NCI-H146 treated with DMSO at 0.1 percent for 48 hours (cell line): ENCODE results near the gene PLCXD3.

ENCODE experiments used
- DNase-seq: peaks from one replicate; lab custom pipeline; 2025; ENCODE audit not compliant: unreplicated experiment; lab: John Stamatoyannopoulos, UW

Gene PLCXD3, protein sequence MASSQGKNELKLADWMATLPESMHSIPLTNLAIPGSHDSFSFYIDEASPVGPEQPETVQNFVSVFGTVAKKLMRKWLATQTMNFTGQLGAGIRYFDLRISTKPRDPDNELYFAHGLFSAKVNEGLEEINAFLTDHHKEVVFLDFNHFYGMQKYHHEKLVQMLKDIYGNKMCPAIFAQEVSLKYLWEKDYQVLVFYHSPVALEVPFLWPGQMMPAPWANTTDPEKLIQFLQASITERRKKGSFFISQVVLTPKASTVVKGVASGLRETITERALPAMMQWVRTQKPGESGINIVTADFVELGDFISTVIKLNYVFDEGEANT

DNA sequence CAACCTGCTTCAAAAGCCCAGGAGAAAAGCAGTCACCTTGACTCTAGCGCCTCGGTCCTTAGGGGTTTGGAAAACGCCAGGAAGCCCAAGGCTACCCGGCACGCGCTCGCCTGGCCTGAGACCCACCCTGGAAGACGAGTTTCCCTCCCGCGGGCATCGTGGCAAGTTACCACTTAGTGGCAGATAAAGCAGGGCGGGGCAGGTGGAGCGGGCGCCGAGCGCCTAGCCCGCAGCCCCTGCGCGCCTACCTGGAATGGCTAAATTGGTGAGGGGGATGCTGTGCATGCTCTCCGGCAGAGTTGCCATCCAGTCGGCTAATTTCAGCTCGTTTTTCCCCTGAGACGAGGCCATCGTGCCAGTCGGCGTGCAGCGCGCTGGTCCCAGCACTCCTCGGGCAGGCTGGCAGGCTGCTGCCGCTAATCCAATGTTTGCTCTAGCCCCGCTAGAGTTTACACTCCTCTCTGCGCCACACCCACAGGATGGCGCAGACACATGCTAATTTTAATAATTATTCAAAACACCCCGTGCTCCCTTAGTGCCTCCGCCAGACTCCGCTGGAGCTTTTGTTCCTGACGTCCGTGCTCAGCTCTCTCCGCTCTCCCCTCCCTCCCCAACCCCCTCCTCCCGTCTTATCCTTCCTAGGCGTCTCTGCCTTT lies at the start of gene PLCXD3:
Gene PLCXD3 (minus strand): TSS at position 426 of the 656 bp plus-strand sequence. CDS start 75 bp downstream, at position 351.
- peak; percentile 7 for DNase-seq

DNA sequence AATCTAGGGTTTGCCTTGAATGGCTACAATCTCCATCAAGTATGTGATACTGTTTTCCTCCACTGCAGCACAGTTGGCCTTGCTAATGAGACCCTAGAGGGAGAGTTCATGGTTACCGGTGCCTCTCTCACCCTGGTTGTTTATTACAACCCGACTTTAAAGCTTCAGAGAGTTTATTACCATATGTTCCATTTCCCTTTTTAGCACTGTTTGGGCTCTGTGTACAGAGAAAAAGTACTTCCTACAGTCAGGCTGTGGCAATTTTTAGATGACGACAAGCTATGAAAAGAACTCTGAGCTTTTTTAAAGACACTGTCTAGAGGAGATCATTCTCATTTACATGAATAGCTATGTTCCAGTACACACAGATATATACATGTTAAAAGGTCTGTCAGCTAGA lies 48.8 kb upstream of the PLCXD3 start:
- DNase-seq: no peak

DNA sequence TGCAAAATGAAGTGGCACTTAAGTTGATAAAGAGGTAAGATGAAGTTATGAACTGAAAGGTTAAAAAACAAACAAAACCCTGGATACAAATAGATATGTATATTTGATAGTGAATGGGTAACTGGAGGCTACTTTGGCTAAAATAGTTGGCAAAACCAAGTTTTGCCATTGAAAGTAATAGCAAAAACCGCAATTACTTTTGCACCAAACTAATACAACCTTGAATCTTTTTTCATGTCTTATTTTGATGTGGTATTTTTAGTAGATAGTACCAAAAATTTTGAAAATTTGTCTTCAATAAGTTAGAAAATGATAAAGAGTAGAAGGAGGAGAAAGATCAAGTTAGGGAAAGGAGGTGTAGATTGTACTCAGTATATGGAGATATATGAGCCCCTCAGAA lies 47.9 kb upstream of the PLCXD3 start:
- no peak for DNase-seq

DNA sequence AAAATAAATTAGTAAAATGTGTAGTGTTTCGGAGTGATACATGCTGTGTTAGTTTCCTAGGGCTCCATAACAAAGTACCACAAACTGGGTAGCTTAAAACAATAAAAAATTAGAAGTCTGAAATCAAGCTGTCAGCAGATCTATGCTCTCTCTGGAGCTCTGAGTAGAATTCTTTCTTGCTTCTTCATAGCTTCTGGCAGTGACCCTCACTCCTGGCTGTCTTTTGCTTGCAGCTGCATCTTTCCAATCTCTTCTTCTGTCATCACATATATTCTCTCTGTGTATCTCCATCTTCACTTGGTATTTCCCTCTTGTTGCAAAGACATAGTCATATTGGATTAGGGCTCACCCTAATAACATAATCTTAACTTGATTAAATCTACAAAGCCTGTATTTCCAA lies 37.6 kb upstream of the PLCXD3 start:
- DNase-seq: no peak

DNA sequence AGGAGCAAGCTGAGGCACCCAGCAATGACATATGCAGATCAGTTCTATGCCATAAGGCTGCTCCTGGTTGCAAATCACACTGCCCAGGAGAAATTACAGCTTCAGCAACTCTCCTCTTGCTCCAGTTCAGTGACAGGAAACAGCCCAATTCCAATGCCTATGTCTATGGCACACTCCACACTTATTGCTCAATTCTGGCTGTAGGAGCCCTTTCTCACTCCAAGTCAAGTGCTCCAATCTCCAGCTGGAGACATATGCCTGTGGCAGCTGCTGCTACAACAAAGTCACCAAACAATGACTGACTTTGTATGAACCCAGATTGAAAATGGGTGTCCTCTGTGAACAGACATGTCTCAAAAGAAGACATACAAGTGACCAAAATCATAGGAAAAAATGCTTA lies 31.8 kb upstream of the PLCXD3 start:
- DNase-seq: no peak

DNA sequence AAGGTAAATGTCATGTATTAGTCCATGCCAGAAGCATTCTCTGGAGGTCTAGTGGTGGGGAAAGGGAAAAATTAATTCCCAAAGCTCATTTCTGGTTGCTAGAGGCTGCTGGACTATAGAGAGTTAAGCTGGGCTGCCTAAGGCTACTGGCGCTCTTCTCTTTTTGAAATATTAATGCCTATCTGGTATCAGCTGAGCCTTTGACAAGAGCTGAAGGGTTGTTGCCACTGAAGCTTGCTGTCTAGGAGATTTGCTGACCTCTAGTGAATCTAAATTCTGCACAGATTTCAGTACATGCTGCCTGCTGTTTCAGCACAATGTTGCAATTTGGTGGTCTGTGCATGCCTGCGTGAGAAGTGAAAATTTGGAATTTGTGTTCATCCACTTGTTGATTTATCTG lies 29.1 kb upstream of the PLCXD3 start:
- DNase-seq: no peak

DNA sequence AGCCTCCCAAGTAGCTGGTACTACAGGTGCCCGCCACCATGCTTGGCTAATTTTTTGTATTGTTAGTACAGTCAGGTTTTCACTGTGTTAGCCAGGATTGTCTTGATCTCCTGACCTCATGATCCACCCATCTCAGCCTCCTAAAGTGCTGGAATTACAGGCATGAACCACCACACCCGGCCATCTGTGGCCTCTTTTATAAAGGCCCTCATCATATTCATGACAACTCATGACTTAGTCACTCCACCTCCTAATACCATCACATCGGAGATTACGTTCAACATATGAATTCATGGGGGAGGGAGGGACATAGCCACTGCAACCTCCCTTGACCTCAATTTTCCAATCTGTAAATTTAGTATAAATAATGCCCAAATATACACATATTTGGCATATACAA lies 27.2 kb upstream of the PLCXD3 start:
- no peak for DNase-seq

DNA sequence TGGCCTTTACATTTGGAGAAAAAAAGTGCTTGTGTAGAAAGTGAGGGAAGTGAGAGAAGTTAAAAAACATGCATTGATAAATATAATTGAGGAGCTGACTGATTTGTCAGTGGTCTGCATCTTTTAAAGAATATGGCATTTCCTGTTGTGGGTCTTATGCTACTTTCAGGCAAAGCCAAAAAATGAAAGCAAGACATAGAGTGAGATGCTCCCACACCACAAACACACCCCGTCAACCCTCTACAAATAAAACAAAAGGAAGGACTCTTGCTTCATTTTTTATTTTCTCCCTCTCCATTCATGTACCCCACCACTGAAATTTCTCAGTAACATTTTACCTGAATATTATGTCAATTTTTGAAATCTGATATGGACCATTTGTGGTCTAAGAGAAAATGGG lies 22.1 kb upstream of the PLCXD3 start:
- no peak for DNase-seq

DNA sequence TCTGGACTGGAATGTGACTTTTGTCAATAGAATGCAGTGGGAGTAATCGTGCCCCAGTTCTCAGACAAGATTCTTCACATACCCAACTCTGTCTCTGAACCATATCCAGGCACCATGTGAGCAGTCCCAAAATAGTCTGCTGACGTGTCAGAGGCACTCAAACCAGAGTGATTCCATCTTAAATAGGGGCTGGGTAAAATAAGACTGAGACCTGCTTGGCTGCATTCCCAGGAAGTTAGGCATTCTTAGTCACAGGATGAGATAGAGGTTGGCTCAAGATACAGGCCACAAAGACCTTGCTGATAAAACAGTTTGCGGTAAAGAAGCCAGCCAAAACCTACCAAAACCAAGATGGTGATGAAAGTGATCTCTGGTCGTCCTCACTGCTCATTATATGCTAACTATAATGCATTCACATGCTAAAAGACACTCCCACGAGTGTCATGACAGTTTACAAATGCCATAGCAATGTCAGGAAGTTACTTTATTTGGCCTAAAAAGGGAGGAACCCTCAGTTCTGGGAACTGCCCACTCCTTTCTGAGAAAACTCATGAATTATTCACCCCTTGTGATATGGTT lies 16.9 kb upstream of the PLCXD3 start:
- no peak for DNase-seq

DNA sequence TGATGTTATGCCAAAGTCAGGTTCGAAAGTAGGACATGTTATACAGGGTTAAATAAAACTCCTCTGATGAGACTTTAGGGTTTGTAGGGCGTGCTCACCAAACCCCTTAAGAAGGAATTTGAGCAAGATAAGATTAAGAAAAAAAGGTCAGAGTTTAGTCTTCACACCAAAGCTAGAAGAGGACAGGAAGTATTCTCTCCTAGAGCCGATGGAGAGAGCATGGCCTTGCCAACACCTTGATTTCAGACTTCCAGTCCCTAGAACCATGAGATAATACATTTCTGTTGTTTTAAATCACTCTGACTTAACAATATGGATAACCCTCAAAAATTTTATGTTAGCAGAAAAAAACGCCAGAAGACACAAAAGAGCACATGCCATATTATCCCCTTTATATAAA lies 16.3 kb upstream of the PLCXD3 start:
- no peak for DNase-seq

DNA sequence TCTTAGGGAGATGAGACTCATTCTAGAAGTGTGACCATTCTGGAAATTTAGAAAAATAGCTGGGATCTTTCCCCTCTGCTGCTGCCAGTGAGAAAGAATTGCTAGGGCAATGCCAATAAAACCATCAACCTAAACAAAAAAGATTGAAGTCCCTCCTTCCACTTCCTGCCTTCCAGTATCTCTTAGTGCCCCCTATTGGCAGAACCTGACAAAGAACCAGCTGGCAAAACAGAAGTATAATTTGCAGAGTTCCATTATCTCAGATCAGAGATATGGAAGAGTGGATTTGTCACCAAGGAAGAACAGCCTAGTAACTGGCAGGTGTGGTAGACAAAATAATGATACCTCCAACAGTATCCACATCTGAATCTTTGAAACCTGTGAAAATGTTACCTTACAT lies 13.8 kb upstream of the PLCXD3 start:
- DNase-seq: no peak

DNA sequence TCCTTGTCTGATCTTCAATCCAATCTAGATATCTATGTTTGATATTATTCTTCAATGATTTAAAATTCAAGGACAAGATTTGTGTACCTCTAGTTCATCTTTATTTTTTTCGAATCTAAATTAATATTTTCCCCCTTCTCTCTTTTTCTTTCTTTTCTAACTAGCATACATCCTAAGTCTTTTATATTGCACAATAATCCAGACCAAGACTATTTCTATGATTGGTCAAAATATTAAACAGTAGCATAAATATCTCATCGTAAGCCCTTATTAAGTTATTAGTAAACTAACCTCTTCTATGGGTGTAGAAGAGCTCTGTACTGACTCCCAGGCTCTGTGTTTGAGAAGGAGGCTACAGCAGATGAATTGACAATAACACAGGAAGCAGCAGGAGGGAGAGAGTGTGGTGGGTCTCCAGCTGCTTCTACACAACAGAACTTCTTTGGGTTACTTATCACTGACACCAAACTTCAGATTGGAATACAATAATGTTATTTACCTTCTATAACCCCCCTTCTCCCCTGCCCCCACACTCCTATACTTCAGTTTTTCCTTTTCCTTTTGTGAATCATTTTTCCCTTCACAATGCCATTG lies 11.9 kb upstream of the PLCXD3 start:
- no peak for DNase-seq

DNA sequence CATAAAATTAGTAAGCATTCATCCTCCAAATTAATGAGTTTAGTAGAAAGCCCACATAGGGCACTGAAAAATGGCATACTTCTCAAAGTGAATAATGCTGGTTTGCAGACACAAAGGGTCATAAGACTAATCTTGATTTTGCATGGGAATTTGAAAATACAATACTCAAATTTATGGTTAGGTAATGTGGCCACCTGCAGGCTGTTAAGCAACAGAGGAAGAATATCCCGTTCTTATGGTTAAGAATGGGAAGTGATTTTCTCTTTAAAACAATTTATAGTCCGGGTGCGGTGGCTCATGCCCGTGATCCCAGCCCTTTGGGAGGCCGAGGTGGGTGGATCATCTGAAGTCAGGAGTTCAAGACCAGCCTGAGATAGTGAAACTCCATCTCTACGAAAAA lies 9.4 kb upstream of the PLCXD3 start:
- DNase-seq: no peak

DNA sequence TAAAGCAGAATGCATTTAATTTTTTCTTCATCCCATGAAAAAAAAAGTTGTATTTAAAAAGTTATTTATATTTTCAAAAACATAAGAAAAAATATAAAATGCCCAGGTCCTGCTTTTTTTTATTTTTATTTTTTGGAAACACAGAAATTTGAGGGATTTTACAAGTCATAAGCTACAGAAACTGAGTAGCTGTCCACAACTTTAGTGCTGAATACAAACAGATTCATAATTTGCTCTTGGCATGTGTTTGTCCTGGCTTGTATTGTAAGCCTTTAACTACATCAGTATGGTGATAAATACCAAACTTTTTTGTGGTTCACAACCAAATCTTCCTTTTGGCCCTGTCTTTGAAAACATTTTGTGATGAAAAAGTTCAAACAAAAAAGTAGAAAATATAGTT lies 7.5 kb upstream of the PLCXD3 start:
- DNase-seq: no peak

DNA sequence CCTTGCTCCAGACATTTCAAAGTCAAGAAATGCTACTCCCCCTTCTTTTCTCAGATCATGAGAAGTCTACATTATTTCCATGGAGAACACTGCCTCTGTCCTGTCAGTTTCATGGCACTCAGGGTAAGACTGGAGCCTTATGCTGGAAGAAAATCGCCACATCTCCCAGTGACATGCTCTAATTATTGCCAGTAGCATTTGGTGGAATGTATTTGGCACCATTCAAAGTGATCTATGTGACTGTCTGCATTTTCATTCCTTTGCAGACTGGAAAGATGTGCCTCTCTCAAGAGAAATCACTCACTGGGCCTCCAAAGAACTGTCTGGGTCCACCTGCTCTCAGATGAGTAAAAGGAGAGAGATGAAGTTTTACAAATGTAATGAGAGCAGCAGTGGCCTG lies 840 bp upstream of the PLCXD3 start:
- DNase-seq: no peak

DNA sequence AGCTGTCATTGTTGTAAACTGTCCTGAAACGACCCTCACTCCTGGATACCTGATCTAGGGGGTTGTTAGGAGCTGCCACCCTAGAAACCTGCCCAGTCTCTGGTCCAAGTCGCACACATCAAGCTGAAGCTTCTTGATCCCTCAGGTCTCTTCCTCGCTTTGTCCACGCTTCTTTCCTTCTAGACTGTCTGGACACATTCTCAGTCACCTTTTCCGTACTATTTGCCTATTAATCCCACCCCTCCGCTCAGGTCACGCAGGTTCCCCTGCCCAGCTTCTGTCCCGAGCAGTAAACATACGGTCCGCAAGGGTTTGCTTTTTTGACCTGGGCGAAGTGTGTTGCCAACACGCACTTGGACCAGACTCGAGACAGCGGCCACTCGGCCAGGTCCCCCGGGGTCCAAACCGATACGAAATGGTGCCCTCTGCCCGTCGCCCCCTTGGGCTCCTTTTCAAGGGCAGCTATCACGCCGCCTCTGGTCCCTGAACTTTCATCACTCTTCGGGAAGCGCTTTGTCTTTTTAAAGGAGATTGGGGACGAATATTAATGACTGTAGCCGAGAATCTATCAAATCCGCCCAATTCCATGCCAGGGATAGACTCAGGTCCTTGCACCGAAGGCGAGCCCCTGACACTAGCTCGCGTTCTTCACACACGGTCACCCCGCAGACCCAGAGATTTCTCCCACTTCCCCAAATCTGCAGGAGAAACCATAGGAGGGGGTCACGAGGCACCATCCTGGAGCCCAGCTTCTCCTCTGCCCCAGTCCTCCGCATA lies 814 bp downstream of the PLCXD3 start:
- DNase-seq: no peak

DNA sequence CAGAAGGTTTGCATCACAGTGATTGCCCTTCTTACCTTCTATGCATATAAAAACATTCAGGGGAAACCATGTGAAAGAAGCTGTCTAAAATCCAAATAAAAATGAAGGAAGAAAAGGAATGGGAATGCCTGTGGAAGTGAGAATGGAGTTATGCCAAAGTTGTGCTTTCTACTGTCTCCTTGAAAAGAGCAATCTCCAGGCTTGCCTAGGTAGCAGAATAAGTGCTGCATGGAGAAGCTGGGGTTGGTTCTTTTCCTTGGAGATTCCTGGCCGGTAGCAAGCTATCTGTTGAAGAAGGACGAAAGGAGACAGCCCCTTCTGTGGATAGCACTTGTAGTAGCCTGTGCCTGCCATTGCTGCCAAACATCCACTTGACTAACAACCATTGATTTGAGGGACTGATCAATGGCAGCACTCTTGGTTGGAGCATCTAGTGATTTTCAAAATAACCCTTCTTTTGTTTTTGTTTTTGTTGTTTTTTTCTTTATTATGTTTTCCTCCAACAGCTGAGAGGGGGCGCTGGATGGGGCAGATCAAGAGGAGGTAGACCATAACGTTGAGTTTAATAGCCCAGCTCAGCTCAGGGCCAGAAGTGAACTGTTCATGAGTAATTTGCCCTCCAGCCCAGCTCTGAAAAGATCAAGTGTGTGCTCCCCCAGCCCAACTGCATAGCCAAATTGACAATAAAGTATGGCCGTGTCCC lies 1.6 kb downstream of the PLCXD3 start:
- no peak for DNase-seq

DNA sequence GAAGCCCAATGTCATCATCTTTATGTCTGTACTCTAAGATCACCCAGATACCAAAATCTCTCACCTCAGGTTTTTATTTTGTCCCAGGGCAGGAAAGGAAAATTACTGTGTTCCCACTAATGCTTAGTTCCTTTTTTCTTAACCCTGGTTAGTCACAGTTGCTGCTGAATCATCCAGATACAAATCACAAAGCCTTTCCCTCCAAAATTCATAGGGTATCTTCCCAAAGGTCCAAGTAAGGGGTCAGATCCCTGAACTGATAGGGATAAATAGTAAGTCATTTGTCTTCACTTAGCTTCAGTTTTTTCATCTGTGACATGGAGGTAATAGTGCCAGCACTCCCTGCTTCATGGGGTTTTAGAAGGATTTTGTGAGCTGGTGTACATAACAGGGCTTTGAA lies 2.2 kb downstream of the PLCXD3 start:
- DNase-seq: no peak

DNA sequence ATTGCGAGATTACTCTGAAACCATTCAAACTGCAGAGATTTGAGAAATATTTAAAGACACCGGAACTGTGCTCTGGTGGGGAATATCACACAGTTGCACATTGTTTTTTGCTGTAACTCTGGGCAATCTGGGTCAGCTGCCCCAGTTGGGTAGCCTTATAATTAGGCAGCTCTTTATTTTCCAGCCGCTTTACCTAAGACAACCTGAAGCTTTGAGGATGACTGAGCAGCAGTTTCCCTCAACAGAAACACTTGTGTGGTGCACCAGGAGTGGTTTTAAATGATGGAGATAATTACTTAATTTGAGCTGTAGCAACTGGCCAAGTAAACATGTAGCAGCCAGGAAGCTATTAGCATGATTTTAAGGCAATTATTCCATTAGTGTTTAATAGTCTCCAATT lies 2.9 kb downstream of the PLCXD3 start:
- no peak for DNase-seq

DNA sequence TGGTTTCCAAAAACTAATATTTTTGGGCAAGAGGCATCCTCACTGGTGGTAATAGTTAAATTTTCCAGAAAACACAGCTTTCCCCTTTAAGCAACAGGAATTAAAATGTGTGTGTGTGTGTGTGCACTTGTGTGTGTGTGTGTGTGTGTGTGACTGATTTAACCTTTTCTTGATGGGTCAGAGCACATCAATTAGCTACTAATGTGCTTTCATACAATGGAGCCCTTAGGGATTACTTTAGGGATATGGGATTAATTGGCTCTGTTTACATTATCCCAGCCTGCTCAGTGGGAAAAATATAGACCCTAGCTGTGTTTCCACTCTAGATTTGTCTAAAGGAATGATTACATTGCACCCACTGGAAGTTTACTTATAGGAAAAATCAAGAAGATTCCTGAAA lies 6.5 kb downstream of the PLCXD3 start:
- no peak for DNase-seq

DNA sequence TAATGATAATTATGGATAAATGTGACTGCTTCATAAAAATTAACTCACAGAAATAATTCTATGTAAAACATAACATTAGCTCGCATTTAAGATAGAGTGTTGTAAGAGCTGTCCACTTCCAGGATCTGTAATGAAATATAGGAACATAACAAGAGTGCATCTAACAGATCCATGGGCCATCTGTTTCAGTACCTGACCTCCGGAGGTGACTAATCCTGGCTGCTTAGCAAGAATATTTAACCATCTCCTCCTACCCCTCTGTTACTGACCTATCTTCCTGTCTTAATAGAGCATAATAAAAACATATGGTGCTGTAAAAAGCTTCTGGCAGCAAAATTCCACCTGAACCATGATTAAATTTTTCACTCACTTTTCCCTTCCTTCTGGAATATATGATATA lies 7.1 kb downstream of the PLCXD3 start:
- DNase-seq: no peak
